NT2/D1 (cell line): ENCODE results near the gene BRME1.

Experiments used
- SUZ12 ChIP-seq: IDR thresholded peaks from 2 replicates; pipeline ENCODE4 v1.6.1; 2011; ENCODE audit not compliant: insufficient read length, insufficient read depth; ENCODE audit errors: extremely low read depth
- ZNF274 ChIP-seq: IDR thresholded peaks from 2 replicates; pipeline ENCODE4 v1.6.1; 2011; ENCODE audit warnings: mild to moderate bottlenecking, low read depth, low read length

DNA sequence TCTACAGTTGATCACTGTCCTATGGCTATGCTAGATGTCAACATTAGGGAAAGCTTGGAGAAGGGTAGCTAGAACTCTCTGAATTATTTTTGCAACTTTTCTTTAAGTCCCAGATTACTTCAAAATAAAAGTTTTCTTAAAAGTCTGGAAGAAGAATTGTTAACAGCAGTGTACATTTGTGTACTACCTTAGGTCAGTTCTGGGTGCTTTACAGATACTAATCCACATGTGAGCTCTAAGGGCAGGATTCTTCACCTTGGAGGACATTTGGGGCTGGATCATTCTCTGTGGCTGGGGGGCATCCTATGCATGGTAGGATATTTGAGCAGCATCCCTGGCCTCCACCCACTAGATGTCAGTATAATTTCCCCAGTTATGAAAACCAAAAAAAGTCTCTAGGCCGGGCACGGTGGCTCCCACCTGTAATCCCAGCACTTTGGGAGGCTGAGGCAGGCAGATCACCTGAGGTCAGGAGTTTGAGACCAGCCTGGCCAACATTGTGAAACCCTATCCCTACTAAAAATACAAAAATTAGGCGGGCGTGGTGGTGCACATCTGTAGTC, 2.8 kb downstream of the BRME1 start:
- TF ChIP-seq ZNF274 (no peak), SUZ12 (no peak)
